ENCODE data around the gene SGSM1.

Gene SGSM1

DNA sequence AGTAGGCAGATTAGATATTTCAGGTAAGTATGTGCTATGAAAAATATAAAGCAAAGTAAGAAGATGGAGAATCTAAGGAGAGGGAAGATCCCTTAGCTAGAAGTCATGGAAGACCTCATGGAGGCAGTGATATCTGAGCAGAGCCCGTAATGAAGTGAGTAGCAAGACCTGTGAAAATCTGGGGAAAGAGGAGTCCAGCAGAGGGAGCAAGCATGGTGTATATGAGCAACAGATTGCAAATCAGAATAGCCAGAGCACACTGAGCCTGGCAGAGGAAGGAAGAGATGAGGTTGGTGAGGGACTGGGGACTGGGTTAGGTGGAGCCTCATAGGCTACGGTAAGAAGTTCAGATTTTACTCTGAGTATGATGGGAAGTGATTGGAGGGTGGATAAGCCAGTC is 131.1 kb downstream of the SGSM1 start:
- Histone ChIP-seq H3K27ac (ENCODE audit: low read length) (no peak overlapping the region), H3K9ac (ENCODE audit: low read depth, low read length) (no peak overlapping the region), H3K79me2 (ENCODE audit: insufficient read depth, low read length) (no peaks in the 10 kb centered on the region), H3K9me3 (ENCODE audit: insufficient read depth, low read length, severe bottlenecking) (no peaks in the 10 kb centered on the region), H3K4me2 (ENCODE audit: insufficient read depth, low read length) (no peak overlapping the region), H3K27me3 (ENCODE audit: insufficient read depth, low read length, poor library complexity) (peaks cover 9% of the 10 kb centered on the region), H2AFZ (ENCODE audit: low read depth, low read length) (no peak overlapping the region), H4K20me1 (ENCODE audit: insufficient read depth, low read length) (no peaks in the 10 kb centered on the region), H3K36me3 (ENCODE audit: insufficient read depth, low read length) (no peaks in the 10 kb centered on the region), H3K4me1 (ENCODE audit: insufficient read depth, low read length) (no peaks in the 10 kb centered on the region), H3K4me3 (ENCODE audit: low read depth in 1 of 2, low read length in 2 of 2) (no peak overlapping the region)
- ATAC-seq (ENCODE audit: insufficient read depth, low read depth) (no peak; the same call in 2 of the 3 replicates), DNase-seq (peak; percentile 6)
- TF ChIP-seq, protein P1, sequence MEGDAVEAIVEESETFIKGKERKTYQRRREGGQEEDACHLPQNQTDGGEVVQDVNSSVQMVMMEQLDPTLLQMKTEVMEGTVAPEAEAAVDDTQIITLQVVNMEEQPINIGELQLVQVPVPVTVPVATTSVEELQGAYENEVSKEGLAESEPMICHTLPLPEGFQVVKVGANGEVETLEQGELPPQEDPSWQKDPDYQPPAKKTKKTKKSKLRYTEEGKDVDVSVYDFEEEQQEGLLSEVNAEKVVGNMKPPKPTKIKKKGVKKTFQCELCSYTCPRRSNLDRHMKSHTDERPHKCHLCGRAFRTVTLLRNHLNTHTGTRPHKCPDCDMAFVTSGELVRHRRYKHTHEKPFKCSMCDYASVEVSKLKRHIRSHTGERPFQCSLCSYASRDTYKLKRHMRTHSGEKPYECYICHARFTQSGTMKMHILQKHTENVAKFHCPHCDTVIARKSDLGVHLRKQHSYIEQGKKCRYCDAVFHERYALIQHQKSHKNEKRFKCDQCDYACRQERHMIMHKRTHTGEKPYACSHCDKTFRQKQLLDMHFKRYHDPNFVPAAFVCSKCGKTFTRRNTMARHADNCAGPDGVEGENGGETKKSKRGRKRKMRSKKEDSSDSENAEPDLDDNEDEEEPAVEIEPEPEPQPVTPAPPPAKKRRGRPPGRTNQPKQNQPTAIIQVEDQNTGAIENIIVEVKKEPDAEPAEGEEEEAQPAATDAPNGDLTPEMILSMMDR (IDR thresholded peaks at IDR 0.05; ENCODE audit: borderline replicate concordance, extremely low read depth, low read length, poor library complexity, severe bottlenecking), result peak; percentile 43
- TF ChIP-seq EZH2 (IDR thresholded peaks at IDR 0.05; ENCODE audit: borderline replicate concordance, low read depth, low read length, severe bottlenecking), result no peak

DNA sequence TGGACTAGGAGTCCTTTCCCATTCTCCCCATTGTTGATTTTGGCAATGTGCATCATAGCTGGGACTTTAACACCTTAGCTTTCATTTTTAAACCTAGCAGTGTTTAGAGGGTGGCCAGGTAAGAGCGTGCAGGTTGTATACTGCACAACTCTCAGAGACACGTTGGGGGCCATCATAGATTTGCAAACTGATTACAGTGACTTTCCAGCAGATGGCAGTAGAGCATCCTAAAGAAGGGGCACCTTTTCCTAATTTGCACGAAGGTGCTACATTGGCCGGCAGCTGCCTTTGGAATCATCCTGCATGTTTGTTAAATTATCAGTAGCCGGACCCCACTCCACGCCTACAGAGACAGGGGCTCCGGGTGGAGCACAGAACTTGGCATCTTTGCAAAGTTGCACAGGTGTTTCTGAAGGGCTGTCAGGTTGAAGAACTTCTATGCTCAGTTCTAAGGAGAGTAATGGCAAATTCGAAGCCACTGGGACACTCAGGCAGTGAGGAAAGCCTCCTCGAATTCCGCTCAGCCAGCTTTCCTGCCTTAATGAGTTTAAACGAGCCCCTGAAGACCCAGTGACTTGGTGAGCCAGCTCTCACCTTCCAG is 132.8 kb downstream of the SGSM1 start:
- no peaks in the 10 kb centered on the region for H3K79me2 ChIP-seq (ENCODE audit: insufficient read depth, low read length)
- no peak for TF ChIP-seq EZH2 (IDR thresholded peaks at IDR 0.05; ENCODE audit: borderline replicate concordance, low read depth, low read length, severe bottlenecking)
- TF ChIP-seq, protein P1 (IDR thresholded peaks at IDR 0.05; ENCODE audit: borderline replicate concordance, extremely low read depth, low read length, poor library complexity, severe bottlenecking), result peak; percentile 78
- no peak overlapping the region for H3K4me2 ChIP-seq (ENCODE audit: insufficient read depth, low read length)
- DNase-seq (peak; percentile 31), ATAC-seq (ENCODE audit: insufficient read depth, low read depth) (peak; percentile 63; the same call in 2 of the 3 replicates)
- no peaks in the 10 kb centered on the region for H3K36me3 ChIP-seq (ENCODE audit: insufficient read depth, low read length)
- H4K20me1 ChIP-seq (ENCODE audit: insufficient read depth, low read length), result no peaks in the 10 kb centered on the region
- no peak overlapping the region for H3K9ac ChIP-seq (ENCODE audit: low read depth, low read length)
- no peak overlapping the region for H3K4me3 ChIP-seq (ENCODE audit: low read depth in 1 of 2, low read length in 2 of 2)
- H3K9me3 ChIP-seq (ENCODE audit: insufficient read depth, low read length, severe bottlenecking), result no peaks in the 10 kb centered on the region
- no peaks in the 10 kb centered on the region for H3K4me1 ChIP-seq (ENCODE audit: insufficient read depth, low read length)
- H2AFZ ChIP-seq (ENCODE audit: low read depth, low read length), result no peak overlapping the region
- no peak overlapping the region for H3K27ac ChIP-seq (ENCODE audit: low read length)
- peaks cover 3% of the 10 kb centered on the region for H3K27me3 ChIP-seq (ENCODE audit: insufficient read depth, low read length, poor library complexity)

DNA sequence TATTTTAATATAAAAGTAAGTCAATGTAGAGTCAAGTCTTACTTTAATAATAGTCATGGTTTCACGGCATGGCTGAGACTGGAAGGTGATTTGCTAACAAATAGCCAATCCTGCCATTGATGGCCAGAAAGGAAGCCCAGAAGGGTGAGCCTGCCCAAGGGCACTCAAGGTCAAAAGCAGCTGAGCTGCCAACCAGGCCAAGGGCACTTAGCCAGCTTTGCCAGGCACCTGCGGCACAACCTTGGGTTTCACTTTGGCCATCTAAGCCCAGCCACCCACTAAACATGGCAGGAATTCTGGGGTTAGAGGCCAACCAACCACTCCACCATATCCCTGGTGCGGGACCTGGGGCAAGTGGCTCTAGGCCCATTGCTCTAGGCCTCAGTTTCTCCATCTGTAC is 136.3 kb downstream of the SGSM1 start:
- H3K9ac ChIP-seq (ENCODE audit: low read depth, low read length), result no peak overlapping the region
- H3K9me3 ChIP-seq (ENCODE audit: insufficient read depth, low read length, severe bottlenecking), result no peaks in the 10 kb centered on the region
- TF ChIP-seq EZH2 (IDR thresholded peaks at IDR 0.05; ENCODE audit: borderline replicate concordance, low read depth, low read length, severe bottlenecking), result no peak
- TF ChIP-seq, protein P1 (IDR thresholded peaks at IDR 0.05; ENCODE audit: borderline replicate concordance, extremely low read depth, low read length, poor library complexity, severe bottlenecking), result no peak
- H3K4me1 ChIP-seq (ENCODE audit: insufficient read depth, low read length), result no peaks in the 10 kb centered on the region
- ATAC-seq (ENCODE audit: insufficient read depth, low read depth) (no peak), DNase-seq (no peak)
- H4K20me1 ChIP-seq (ENCODE audit: insufficient read depth, low read length), result no peaks in the 10 kb centered on the region
- no peak overlapping the region for H3K27ac ChIP-seq (ENCODE audit: low read length)
- peaks cover 3% of the 10 kb centered on the region for H3K27me3 ChIP-seq (ENCODE audit: insufficient read depth, low read length, poor library complexity)
- H2AFZ ChIP-seq (ENCODE audit: low read depth, low read length), result no peak overlapping the region
- H3K4me2 ChIP-seq (ENCODE audit: insufficient read depth, low read length), result no peak overlapping the region
- no peaks in the 10 kb centered on the region for H3K36me3 ChIP-seq (ENCODE audit: insufficient read depth, low read length)
- no peak overlapping the region for H3K4me3 ChIP-seq (ENCODE audit: low read depth in 1 of 2, low read length in 2 of 2)
- H3K79me2 ChIP-seq (ENCODE audit: insufficient read depth, low read length), result no peaks in the 10 kb centered on the region

Measured in DND-41 (cell line).